SU-DHL-6 (cell line): Measurements from ENCODE around the gene SLC38A3.
A peak's percentile ranks its signal among the peaks of the same experiment; 100 is the strongest.
"Not testable (repeated sequence)": the region's sequence is repeated elsewhere in the genome, so short reads cannot be mapped to it uniquely, and the experiment has no call there.

Experiments used
- H2AFZ ChIP-seq: fragments of 200-600 bp; sonication (generic); 2 replicates; pipeline ENCODE4 v1.6.1; 2014; ENCODE audit warnings: low read depth, mild to moderate bottlenecking, moderate library complexity, mixed read lengths, antibody characterized with exemption, low read length; ENCODE audit not compliant: severe bottlenecking
- H3F3A ChIP-seq: fragments of 200-600 bp; shearing (Covaris generic); 2 replicates; pipeline ENCODE4 v1.6.0; 2016; ENCODE audit warnings: antibody characterized with exemption, mild to moderate bottlenecking; ENCODE audit not compliant: insufficient read depth
- H3K27ac ChIP-seq: fragments of 200-600 bp; sonication (generic); 2 replicates; pipeline ENCODE4 v1.5.1; 2016; ENCODE audit warnings: low read depth, mild to moderate bottlenecking, low read length, moderate library complexity, mixed read lengths
- H3K27me3 ChIP-seq: fragments of 200-600 bp; sonication (generic), shearing (Covaris generic); 2 replicates; pipeline ENCODE4 v1.6.0; 2014; ENCODE audit warnings: mild to moderate bottlenecking, low read length
- H3K36me3 ChIP-seq: fragments of 200-600 bp; sonication (generic); 2 replicates; pipeline ENCODE4 v1.6.1; 2014; ENCODE audit warnings: mild to moderate bottlenecking, low read length, mixed read lengths
- H3K4me2 ChIP-seq: fragments of 300-600, 200-600 bp; shearing (Covaris generic), sonication (generic); 2 replicates; pipeline ENCODE4 v1.6.0; 2014; ENCODE audit warnings: low read length, low read depth, mild to moderate bottlenecking; ENCODE audit not compliant: poor library complexity, severe bottlenecking
- H3K4me3 ChIP-seq: fragments of 200-600 bp; sonication (generic); 2 replicates; pipeline ENCODE4 v1.5.1; 2014; ENCODE audit warnings: antibody characterized with exemption, low read length, mild to moderate bottlenecking, mixed read lengths; ENCODE audit not compliant: insufficient read depth, poor library complexity, severe bottlenecking
- H3K79me2 ChIP-seq: fragments of 200-600 bp; sonication (generic); 2 replicates; pipeline ENCODE4 v1.6.1; 2014; ENCODE audit warnings: mild to moderate bottlenecking, low read length, moderate library complexity; ENCODE audit not compliant: insufficient read depth
- H3K9ac ChIP-seq: fragments of 200-600 bp; sonication (generic); 2 replicates; pipeline ENCODE4 v1.7.0; 2014; ENCODE audit warnings: mild to moderate bottlenecking, low read length
- H3K9me2 ChIP-seq: fragments of 200-600 bp; sonication (generic); replicated peaks from 2 replicates; pipeline ENCODE4 v1.6.1; 2014; ENCODE audit warnings: low read length; ENCODE audit not compliant: insufficient read depth
- H3K9me3 ChIP-seq: fragments of 200-600 bp; sonication (generic); 2 replicates; pipeline ENCODE4 v1.6.1; 2014; ENCODE audit warnings: low read length, mixed read lengths; ENCODE audit not compliant: insufficient read depth
- H4K20me1 ChIP-seq: fragments of 200-600 bp; sonication (generic); 2 replicates; pipeline ENCODE4 v1.6.1; 2014; ENCODE audit warnings: low read depth, mild to moderate bottlenecking, antibody characterized with exemption, low read length, moderate library complexity, mixed read lengths
- EZH2phosphoT487 ChIP-seq: fragments of 200-600 bp; sonication (generic), shearing (Covaris generic); conservative IDR thresholded peaks from 2 replicates; pipeline ENCODE4 v1.6.1; 2018; ENCODE audit warnings: mild to moderate bottlenecking, antibody characterized with exemption, low read length, moderate library complexity, mixed read lengths
- TF ChIP-seq, protein P1 (sequence below): fragments of 200-600 bp; sonication (generic); IDR thresholded peaks from one replicate; pipeline ENCODE4 v1.5.1; 2017; ENCODE audit warnings: antibody characterized with exemption, mild to moderate bottlenecking, low read length, moderate library complexity; ENCODE audit not compliant: insufficient read depth, poor library complexity, severe bottlenecking

SLC38A3 gene

DNA sequence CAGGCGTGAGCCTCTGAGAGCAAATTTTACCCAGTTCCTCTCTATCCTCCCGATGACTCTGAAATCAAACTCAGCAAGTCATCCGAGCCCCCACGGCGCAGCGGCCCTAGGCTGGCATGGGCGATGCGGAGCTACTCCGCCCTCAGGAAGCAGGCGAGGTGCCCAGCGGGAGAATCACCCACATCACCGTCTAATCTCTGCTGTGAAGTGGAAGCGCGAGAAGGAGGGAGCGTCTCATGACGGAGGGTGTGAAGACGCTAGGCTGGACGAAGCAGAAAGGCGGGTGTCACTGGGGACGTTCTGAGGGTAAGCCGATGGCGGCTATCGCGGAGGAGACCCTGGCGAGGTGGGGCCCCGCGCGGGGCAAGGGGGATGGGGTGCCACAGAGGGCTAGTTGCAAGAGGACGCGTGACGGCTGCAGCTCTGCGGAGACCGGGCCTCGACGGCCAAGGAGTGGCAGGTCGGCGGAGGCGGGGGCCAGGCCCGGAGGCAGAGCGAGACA, 21.9 kb downstream of the SLC38A3 start:
- H3F3A ChIP-seq, result no peaks in the 10 kb centered on the region
- peak overlapping the region; percentile 96 for H3K4me2 ChIP-seq
- H3K27me3 ChIP-seq, result no peaks in the 10 kb centered on the region
- H3K27ac ChIP-seq, result peak overlapping the region; percentile 77
- no peaks in the 10 kb centered on the region for H3K9me2 ChIP-seq
- H3K9me3 ChIP-seq, result no peaks in the 10 kb centered on the region
- TF ChIP-seq, protein P1, sequence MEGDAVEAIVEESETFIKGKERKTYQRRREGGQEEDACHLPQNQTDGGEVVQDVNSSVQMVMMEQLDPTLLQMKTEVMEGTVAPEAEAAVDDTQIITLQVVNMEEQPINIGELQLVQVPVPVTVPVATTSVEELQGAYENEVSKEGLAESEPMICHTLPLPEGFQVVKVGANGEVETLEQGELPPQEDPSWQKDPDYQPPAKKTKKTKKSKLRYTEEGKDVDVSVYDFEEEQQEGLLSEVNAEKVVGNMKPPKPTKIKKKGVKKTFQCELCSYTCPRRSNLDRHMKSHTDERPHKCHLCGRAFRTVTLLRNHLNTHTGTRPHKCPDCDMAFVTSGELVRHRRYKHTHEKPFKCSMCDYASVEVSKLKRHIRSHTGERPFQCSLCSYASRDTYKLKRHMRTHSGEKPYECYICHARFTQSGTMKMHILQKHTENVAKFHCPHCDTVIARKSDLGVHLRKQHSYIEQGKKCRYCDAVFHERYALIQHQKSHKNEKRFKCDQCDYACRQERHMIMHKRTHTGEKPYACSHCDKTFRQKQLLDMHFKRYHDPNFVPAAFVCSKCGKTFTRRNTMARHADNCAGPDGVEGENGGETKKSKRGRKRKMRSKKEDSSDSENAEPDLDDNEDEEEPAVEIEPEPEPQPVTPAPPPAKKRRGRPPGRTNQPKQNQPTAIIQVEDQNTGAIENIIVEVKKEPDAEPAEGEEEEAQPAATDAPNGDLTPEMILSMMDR, result no peak
- no peak for TF ChIP-seq EZH2phosphoT487
- H3K4me3 ChIP-seq, result peak overlapping the region; percentile 92
- H4K20me1 ChIP-seq, result no peaks in the 10 kb centered on the region
- H3K9ac ChIP-seq, result peak overlapping the region; percentile 83
- H3K36me3 ChIP-seq, result no peaks in the 10 kb centered on the region
- no peaks in the 10 kb centered on the region for H3K79me2 ChIP-seq
- H2AFZ ChIP-seq, result peak overlapping the region; percentile 85

DNA sequence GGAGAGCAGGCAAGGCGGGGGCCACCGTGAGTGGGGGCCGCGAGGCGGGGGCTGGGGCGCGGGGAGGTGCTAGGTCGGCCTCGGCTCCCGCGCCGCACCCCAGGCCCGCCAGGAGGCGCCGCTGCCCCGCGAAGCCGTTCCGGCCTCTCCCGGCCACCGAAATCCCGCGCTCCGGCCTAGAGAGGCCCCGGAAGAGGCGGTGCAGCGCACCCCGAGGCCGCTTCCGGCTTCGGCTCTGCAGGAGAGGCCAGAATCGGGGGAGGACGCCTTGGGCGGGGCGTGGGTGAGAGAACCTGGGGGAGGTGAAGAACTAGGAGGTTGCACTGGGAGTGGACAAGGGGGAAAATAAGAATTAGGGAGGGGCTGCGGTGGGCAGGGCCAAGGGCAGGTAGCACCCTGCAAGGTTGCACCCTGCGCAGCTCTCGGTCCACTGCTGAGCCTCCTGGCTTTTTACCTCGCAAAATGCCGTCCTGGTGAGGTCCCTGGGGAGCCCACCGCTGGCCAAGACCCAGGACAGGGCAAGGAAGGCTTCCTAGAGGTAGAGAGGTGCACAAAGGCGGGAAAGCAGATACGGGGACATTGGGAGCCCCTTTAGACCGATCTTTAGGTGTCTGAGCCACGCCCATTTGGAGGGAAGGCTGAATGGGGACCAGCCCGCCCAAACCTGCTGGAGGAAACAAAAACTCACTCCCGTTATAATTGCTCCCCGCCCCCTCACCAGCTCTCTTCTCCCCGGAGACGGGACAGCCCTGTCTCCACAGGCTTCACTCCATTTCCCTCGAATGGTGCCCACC, 22.5 kb downstream of the SLC38A3 start:
- Histone ChIP-seq H3F3A (no peaks in the 10 kb centered on the region), H3K27ac (peak overlapping the region; percentile 77), H3K9me3 (no peaks in the 10 kb centered on the region), H3K9me2 (no peaks in the 10 kb centered on the region), H3K9ac (peak overlapping the region; percentile 83), H2AFZ (peak overlapping the region; percentile 85), H3K36me3 (no peaks in the 10 kb centered on the region), H4K20me1 (no peaks in the 10 kb centered on the region), H3K79me2 (no peaks in the 10 kb centered on the region), H3K4me2 (peak overlapping the region; percentile 96), H3K4me3 (peak overlapping the region; percentile 92), H3K27me3 (no peaks in the 10 kb centered on the region)
- TF ChIP-seq EZH2phosphoT487, result no peak
- TF ChIP-seq, protein P1, result peak; percentile 64

DNA sequence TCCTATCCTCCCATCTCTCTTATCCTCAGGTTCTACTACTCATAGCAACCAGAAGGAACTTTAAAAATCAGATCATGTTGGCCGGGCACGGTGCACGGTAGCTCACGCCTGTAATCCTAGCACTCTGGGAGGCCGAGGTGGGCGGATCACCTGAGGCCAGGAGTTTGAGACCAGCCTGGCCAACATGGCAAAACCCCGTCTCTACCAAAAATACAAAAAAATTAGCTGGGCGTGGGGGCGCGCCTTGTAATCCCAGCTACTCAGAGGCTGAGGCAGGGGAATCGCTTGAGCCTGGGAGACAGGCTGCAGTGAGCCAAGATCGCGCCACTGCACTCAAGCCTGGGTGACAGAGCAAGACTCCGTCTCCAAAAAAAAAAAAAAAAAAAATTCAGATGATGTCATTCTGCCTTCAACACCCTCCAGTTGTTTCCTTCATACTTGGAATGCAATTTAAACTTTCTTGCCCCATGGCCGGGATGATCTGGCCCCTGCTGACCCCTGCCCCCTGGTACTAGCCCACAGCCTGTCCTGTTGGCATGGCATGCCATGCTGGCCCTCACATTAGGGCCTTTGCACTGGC, 23.2 kb downstream of the SLC38A3 start:
- peak overlapping the region; percentile 83 for H3K9ac ChIP-seq
- not testable (repeated sequence) for H3K9me2 ChIP-seq, H3K27me3 ChIP-seq, H4K20me1 ChIP-seq, H3F3A ChIP-seq, H3K79me2 ChIP-seq, H3K36me3 ChIP-seq, H3K9me3 ChIP-seq
- H2AFZ ChIP-seq, result peak overlapping the region; percentile 85
- H3K27ac ChIP-seq, result peak overlapping the region; percentile 77
- peak overlapping the region; percentile 96 for H3K4me2 ChIP-seq
- peak overlapping the region; percentile 92 for H3K4me3 ChIP-seq

DNA sequence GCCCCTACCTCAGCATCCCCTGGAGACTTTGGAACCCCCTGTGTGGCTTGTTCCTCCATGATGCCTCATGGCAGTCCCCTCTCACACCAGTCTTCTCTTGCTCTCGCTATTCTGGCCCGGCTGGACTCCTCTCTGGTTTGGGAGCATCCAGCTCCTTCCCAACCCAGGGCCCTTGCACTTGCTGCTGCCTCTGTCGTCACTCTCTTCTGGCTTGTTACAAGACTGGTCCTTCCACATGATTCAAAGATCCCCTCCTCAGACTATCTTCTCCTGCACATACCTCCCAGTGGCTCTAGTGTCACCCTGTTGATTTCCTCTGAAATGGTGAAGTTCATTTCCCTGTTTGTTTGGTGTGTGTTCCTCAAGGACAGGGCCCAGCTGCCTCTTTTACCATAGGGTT, 24.4 kb downstream of the SLC38A3 start:
- Histone ChIP-seq H3K79me2 (no peaks in the 10 kb centered on the region), H4K20me1 (no peaks in the 10 kb centered on the region), H3K27ac (no peak overlapping the region), H2AFZ (no peak overlapping the region), H3K9ac (peak overlapping the region; percentile 16; the same call in 1 of the 2 replicates), H3K36me3 (no peaks in the 10 kb centered on the region), H3F3A (no peaks in the 10 kb centered on the region), H3K9me2 (no peaks in the 10 kb centered on the region), H3K4me3 (no peak overlapping the region), H3K27me3 (no peaks in the 10 kb centered on the region), H3K9me3 (no peaks in the 10 kb centered on the region), H3K4me2 (no peak overlapping the region)
- TF ChIP-seq EZH2phosphoT487, result no peak
- TF ChIP-seq, protein P1, result no peak
